Astrocyte (in vitro differentiated cells and primary cell): ENCODE measurements around the gene ADCY4. TPM values are rescaled to one million over a fixed set of nuclear protein-coding genes. Genes with fewer than 3 reads are reported as not detected.
A peak's percentile ranks its signal among the peaks of the same experiment; 100 is the strongest.

Experiments
- DNase-seq: peaks from one replicate; pipeline ENCODE4 v3.0.0-alpha.2; 2010; ENCODE audit warnings: low read depth
- FAIRE-seq: peaks from 2 replicates; lab custom pipeline; 2011; peaks lifted over from hg19 to GRCh38; lab: Jason Lieb, UNC
- H2AFZ ChIP-seq: 2 replicates; pipeline ENCODE4 v1.6.0; 2012; ENCODE audit warnings: low read depth, low read length, inconsistent platforms
- H3K27ac ChIP-seq: 2 replicates; pipeline ENCODE4 v1.5.1; 2011; ENCODE audit warnings: low read depth, low read length, inconsistent platforms
- H3K27me3 ChIP-seq: 2 replicates; pipeline ENCODE4 v1.6.0; 2011; ENCODE audit warnings: low read length, inconsistent platforms; ENCODE audit not compliant: insufficient read depth
- H3K36me3 ChIP-seq: 2 replicates; pipeline ENCODE4 v1.5.1; 2011; ENCODE audit warnings: low read length, inconsistent platforms; ENCODE audit not compliant: insufficient read depth
- H3K4me1 ChIP-seq: 2 replicates; pipeline ENCODE4 v1.5.1; 2011; ENCODE audit warnings: low read length, inconsistent platforms; ENCODE audit not compliant: insufficient read depth
- H3K4me2 ChIP-seq: 2 replicates; pipeline ENCODE4 v1.6.0; 2012; ENCODE audit warnings: low read length, inconsistent platforms
- H3K4me3 ChIP-seq: 2 replicates; pipeline ENCODE4 v1.5.1; 2011; ENCODE audit warnings: low read depth, mild to moderate bottlenecking, low read length, inconsistent platforms; ENCODE audit not compliant: insufficient read depth
- H3K79me2 ChIP-seq: 2 replicates; pipeline ENCODE4 v1.6.0; 2012; ENCODE audit warnings: mild to moderate bottlenecking, low read length, inconsistent platforms; ENCODE audit not compliant: insufficient read depth
- H3K9ac ChIP-seq: 2 replicates; pipeline ENCODE4 v1.6.0; 2012; ENCODE audit warnings: mild to moderate bottlenecking, low read length, inconsistent platforms
- H3K9me3 ChIP-seq: 2 replicates; pipeline ENCODE4 v1.5.1; 2012; ENCODE audit warnings: low read depth, mild to moderate bottlenecking, low read length, inconsistent platforms; ENCODE audit not compliant: insufficient read depth
- H4K20me1 ChIP-seq: 2 replicates; pipeline ENCODE4 v1.6.0; 2012; ENCODE audit warnings: low read length, inconsistent platforms; ENCODE audit not compliant: insufficient read depth
- H3K27ac Mint-ChIP-seq: one replicate; pipeline ENCODE4 v1.8.0; 2021; ENCODE audit warnings: mild to moderate bottlenecking, mixed read lengths; ENCODE audit not compliant: unreplicated experiment
- H3K27me3 Mint-ChIP-seq: one replicate; pipeline ENCODE4 v1.8.0; 2021; ENCODE audit warnings: low read depth, mixed read lengths; ENCODE audit not compliant: unreplicated experiment
- H3K36me3 Mint-ChIP-seq: one replicate; pipeline ENCODE4 v1.8.0; 2021; ENCODE audit warnings: low read depth, mixed read lengths; ENCODE audit not compliant: unreplicated experiment
- H3K4me1 Mint-ChIP-seq: one replicate; pipeline ENCODE4 v1.8.0; 2021; ENCODE audit warnings: low read depth, mixed read lengths; ENCODE audit not compliant: unreplicated experiment
- H3K4me3 Mint-ChIP-seq: one replicate; pipeline ENCODE4 v1.8.0; 2021; ENCODE audit warnings: mild to moderate bottlenecking, moderate library complexity, mixed read lengths; ENCODE audit not compliant: unreplicated experiment
- H3K9me3 Mint-ChIP-seq: one replicate; pipeline ENCODE4 v1.8.0; 2021; ENCODE audit warnings: mild to moderate bottlenecking, mixed read lengths; ENCODE audit not compliant: unreplicated experiment
- EZH2 ChIP-seq: IDR thresholded peaks from 2 replicates; pipeline ENCODE4 v1.6.1; 2012; ENCODE audit warnings: mild to moderate bottlenecking, low read length, inconsistent platforms; ENCODE audit not compliant: insufficient read depth
- total RNA-seq: library from RNA; stranded (reverse); gene quantifications from 2 replicates; pipeline ENCODE4 v1.2.1, GENCODE V29; 2021
- TF ChIP-seq, protein P1 (sequence below): IDR thresholded peaks from 2 replicates; pipeline ENCODE4 v1.5.1; 2011; ENCODE audit warnings: low read depth, mild to moderate bottlenecking, inconsistent platforms, low read length, moderate library complexity; ENCODE audit not compliant: insufficient read depth

The ADCY4 gene
- total RNA-seq, 1 donor from 2014 or later, result 0.32 TPM

- H3K27ac ChIP-seq, result peak within 1 kb of the TSS; percentile 90
- Mint-ChIP-seq H3K9me3 (no peaks in the 10 kb centered on the region), H3K27ac (peak within 1 kb of the TSS; percentile 97), H3K4me3 (peak within 1 kb of the TSS; percentile 87), H3K36me3 (peaks cover 6% of the 10 kb centered on the region), H3K4me1 (peaks cover 21% of the 10 kb centered on the region), H3K27me3 (no peaks in the 10 kb centered on the region)
- H3K4me2 ChIP-seq, result peak within 1 kb of the TSS; percentile 100
- H3K36me3 ChIP-seq, result no peaks in the 10 kb centered on the region
- peak within 1 kb of the TSS; percentile 65 for H2AFZ ChIP-seq
- peak within 1 kb of the TSS; percentile 84 for H3K4me3 ChIP-seq
- DNase-seq (peak; percentile 88), FAIRE-seq (no peak)
- peak within 1 kb of the TSS; percentile 97 for H3K9ac ChIP-seq
- no peaks in the 10 kb centered on the region for H3K9me3 ChIP-seq
- H4K20me1 ChIP-seq, result peaks cover 7% of the 10 kb centered on the region
- H3K4me1 ChIP-seq, result peaks cover 21% of the 10 kb centered on the region
- TF ChIP-seq, protein P1, sequence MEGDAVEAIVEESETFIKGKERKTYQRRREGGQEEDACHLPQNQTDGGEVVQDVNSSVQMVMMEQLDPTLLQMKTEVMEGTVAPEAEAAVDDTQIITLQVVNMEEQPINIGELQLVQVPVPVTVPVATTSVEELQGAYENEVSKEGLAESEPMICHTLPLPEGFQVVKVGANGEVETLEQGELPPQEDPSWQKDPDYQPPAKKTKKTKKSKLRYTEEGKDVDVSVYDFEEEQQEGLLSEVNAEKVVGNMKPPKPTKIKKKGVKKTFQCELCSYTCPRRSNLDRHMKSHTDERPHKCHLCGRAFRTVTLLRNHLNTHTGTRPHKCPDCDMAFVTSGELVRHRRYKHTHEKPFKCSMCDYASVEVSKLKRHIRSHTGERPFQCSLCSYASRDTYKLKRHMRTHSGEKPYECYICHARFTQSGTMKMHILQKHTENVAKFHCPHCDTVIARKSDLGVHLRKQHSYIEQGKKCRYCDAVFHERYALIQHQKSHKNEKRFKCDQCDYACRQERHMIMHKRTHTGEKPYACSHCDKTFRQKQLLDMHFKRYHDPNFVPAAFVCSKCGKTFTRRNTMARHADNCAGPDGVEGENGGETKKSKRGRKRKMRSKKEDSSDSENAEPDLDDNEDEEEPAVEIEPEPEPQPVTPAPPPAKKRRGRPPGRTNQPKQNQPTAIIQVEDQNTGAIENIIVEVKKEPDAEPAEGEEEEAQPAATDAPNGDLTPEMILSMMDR, result no peak
- TF ChIP-seq EZH2, result no peak
- H3K79me2 ChIP-seq, result no peaks in the 10 kb centered on the region
- H3K27me3 ChIP-seq, result no peaks in the 10 kb centered on the region
These were observed 32.8 kb upstream of the ADCY4 start, which contains the start of gene NFATC4 for GRCh38 chr14:24367514-24368211. Gene NFATC4, plus strand, starts transcription at chr14:24368184. Its CDS starts 157 bp downstream, at chr14:24368341.

DNA sequence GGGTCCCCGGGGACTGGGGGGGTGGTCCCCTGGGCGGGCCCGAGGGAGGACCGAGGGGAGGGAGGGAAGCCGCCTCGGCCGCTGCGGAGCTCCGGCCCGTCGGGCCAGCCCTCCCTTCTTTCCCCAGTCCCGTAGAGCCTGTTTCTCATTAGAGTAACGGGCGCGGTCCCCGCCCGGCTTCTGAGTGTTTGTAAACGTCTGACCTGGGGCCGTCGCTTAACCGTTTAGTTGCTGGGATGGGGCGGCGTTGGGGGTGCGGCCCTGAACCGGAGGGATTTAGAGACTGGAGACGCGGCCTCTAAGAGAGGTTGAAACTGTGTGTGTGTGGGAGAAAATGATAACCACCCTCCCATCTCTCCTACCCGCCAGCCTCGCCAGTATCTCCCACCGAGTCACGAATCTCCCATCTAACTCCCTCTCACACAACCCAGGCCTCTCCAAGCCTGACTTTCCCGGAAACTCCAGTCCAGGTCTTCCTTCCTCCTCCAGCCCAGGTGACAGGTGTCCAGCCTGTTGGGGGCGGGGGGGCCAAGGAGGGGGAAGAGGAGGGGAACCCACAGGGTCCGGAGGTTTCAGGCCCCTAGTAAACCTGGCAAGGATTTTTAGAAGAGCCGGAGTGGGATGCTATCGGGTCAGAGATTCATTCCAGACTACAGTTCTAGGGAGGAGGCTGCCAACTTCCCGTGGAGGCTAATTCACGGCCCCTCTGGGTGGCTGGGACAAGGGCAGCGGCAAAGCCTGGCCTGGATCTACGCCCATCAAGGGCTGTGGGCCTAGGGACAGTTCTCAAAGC lies 32.0 kb upstream of the ADCY4 start:
- peak overlapping the region; percentile 87 for H3K4me3 Mint-ChIP-seq
- peak overlapping the region; percentile 41 for H3K4me3 ChIP-seq
- DNase-seq (peak; percentile 86), FAIRE-seq (no peak)
- peaks cover 3% of the 10 kb centered on the region for H3K27me3 Mint-ChIP-seq
- H3K9me3 ChIP-seq, result no peaks in the 10 kb centered on the region
- no peaks in the 10 kb centered on the region for H3K36me3 ChIP-seq
- peak overlapping the region; percentile 97 for H3K27ac Mint-ChIP-seq
- peak overlapping the region; percentile 100 for H3K4me2 ChIP-seq
- no peak for TF ChIP-seq EZH2
- TF ChIP-seq, protein P1, result no peak
- no peaks in the 10 kb centered on the region for H3K79me2 ChIP-seq
- H3K9me3 Mint-ChIP-seq, result no peaks in the 10 kb centered on the region
- peaks cover 3% of the 10 kb centered on the region for H3K36me3 Mint-ChIP-seq
- peak overlapping the region; percentile 90 for H3K27ac ChIP-seq
- H4K20me1 ChIP-seq, result peaks cover 7% of the 10 kb centered on the region
- peaks cover 21% of the 10 kb centered on the region for H3K4me1 Mint-ChIP-seq
- no peaks in the 10 kb centered on the region for H3K27me3 ChIP-seq
- peaks cover 21% of the 10 kb centered on the region for H3K4me1 ChIP-seq
- H3K9ac ChIP-seq, result peak overlapping the region; percentile 80
- peak overlapping the region; percentile 53 for H2AFZ ChIP-seq
